ENCODE measurements around the gene WDR54. TPM values are rescaled to one million over a fixed set of nuclear protein-coding genes. Genes with fewer than 3 reads are reported as not detected.

The WDR54 gene
- total RNA-seq, 1 experiment from 2014 or later: 53.0 TPM

DNA sequence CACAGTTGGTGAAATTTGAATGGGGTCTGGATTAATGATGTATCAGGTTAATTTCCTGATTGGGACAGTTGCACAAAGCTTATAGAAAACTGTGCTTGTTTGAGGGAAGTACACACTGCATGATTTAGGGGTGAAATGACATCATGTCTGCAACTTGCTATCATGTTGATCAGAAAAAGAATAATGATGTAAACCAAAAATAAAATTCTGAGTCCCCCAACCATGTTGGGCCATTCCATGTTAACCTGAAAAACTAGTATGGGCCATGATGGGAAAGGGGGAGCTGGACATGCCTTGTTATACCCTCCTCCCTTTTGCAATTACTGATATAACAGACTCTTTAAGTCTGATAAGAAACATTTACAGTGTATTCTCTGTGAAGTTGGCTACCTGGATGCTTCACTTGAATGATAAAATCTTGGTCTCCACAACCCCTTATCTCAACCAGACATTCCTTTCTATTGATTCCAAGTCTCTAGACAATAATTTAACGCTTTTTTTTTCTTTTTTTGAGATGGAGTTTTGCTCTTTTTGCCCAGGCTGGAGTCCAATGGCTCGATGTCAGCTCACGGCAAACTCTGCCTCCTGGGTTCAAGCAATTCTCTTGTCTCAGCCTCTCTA is 29.1 kb downstream of the WDR54 start:
- Histone ChIP-seq H3K27me3 (ENCODE audit: insufficient read depth, low read depth) (no peaks in the 10 kb centered on the region), H3K4me1 (replicated peaks; ENCODE audit: insufficient read depth) (peaks cover 6% of the 10 kb centered on the region), H3K9me3 (ENCODE audit: insufficient read depth, low read depth) (no peaks in the 10 kb centered on the region), H3K27ac (no peak overlapping the region), H3F3A (ENCODE audit: insufficient read depth, low read depth) (0 out of 2 replicates have a peak, but pooled peaks cover 7% of the 10 kb centered on the region), H3K4me2 (no peak overlapping the region), H3K9me2 (ENCODE audit: insufficient read depth) (no peaks in the 10 kb centered on the region), H2AFZ (no peak overlapping the region), H3K36me3 (ENCODE audit: low read depth) (no peaks in the 10 kb centered on the region), H3K4me3 (no peak overlapping the region), H3K79me2 (ENCODE audit: low read depth) (peaks cover 6% of the 10 kb centered on the region), H4K20me1 (ENCODE audit: insufficient read depth) (no peaks in the 10 kb centered on the region)
- ChIA-PET POLR2A (ENCODE audit: unreplicated experiment) (no interaction called here), CTCF (no interaction called here)
- no TSS peak for BruUV-seq (replicated peaks)
- intact Hi-C loops (cut with micrococcal nuclease; ENCODE audit: unreplicated experiment): loop anchor here (10.0 kb wide), 1 partner anchor 186 kb away; no protein-coding TSS in a partner anchor
- no peak for TF ChIP-seq EZH2 (IDR thresholded peaks at IDR 0.05; ENCODE audit: low read depth)
- TF ChIP-seq, protein P1, sequence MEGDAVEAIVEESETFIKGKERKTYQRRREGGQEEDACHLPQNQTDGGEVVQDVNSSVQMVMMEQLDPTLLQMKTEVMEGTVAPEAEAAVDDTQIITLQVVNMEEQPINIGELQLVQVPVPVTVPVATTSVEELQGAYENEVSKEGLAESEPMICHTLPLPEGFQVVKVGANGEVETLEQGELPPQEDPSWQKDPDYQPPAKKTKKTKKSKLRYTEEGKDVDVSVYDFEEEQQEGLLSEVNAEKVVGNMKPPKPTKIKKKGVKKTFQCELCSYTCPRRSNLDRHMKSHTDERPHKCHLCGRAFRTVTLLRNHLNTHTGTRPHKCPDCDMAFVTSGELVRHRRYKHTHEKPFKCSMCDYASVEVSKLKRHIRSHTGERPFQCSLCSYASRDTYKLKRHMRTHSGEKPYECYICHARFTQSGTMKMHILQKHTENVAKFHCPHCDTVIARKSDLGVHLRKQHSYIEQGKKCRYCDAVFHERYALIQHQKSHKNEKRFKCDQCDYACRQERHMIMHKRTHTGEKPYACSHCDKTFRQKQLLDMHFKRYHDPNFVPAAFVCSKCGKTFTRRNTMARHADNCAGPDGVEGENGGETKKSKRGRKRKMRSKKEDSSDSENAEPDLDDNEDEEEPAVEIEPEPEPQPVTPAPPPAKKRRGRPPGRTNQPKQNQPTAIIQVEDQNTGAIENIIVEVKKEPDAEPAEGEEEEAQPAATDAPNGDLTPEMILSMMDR (conservative IDR thresholded peaks at IDR 0.05): no peak
- DNase-seq: no peak

DNA sequence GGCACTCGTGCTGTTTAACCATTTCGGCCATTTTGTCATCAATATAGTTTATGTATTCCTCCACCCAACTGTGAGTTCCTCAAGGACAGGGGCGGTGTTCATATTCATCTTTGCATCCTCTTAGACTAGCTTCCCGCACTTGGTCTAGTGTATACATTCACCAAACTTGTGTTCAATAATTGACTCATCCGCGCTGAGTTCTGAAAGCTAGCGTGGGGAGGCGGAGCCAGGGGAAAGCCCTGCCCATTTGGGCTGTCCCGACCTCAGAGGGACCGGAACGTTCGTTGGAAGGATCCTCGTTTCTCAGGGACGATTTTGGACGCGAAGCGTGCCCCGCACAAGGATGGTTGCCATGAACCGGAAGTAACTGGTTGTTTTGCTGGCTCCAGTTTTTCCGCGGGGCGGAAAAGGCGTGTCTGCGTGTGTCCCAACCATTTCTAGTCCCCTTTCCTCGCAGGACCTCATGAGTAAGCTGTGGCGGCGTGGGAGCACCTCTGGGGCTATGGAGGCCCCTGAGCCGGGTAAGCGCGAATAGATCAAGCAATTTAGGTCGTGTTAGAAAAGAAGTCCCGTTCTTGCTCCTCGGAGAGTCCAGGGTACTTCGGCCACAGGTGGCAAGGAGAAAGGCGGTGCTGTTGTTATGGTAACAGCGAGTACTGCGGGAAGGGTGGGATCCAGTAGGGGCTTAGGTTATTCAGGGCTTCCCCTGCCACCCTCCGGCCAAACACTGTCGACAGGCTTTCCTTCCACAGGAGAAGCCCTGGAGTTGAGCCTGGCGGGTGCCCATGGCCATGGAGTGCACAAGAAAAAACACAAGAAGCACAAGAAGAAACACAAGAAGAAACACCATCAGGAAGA is 33.4 kb downstream of the WDR54 start, which contains the start of gene INO80B:
Gene INO80B, plus strand, starts transcription at position 434 of the 858 bp plus-strand sequence. Its CDS starts 30 bp downstream, at position 464.
- peak within 1 kb of the TSS; percentile 84 for H3K4me3 ChIP-seq
- TF ChIP-seq, protein P1 (conservative IDR thresholded peaks at IDR 0.05): no peak
- TF ChIP-seq EZH2 (IDR thresholded peaks at IDR 0.05; ENCODE audit: low read depth): no peak
- H3K79me2 ChIP-seq (ENCODE audit: low read depth): peaks cover 22% of the 10 kb centered on the region
- ChIA-PET POLR2A (ENCODE audit: unreplicated experiment) (interaction anchor here (0.5 kb wide), 1 partner anchor 588 kb away, joined by 3 read pairs; no protein-coding TSS in a partner anchor), CTCF (no interaction called here)
- H4K20me1 ChIP-seq (ENCODE audit: insufficient read depth): no peaks in the 10 kb centered on the region
- intact Hi-C loops (cut with micrococcal nuclease; ENCODE audit: unreplicated experiment): loop anchor here (1.0 to 10.0 kb wide), 3 partner anchors 28 to 190 kb away; partner anchors contain the start of genes PCGF1 and TTC31
- BruUV-seq (replicated peaks): no TSS peak
- H3K36me3 ChIP-seq (ENCODE audit: low read depth): no peaks in the 10 kb centered on the region
- no peaks in the 10 kb centered on the region for H3K9me2 ChIP-seq (ENCODE audit: insufficient read depth)
- no peak within 1 kb of the TSS for H3K27ac ChIP-seq
- H3K4me1 ChIP-seq (replicated peaks; ENCODE audit: insufficient read depth): peaks cover 22% of the 10 kb centered on the region
- H3F3A ChIP-seq (ENCODE audit: insufficient read depth, low read depth): peaks cover 22% of the 10 kb centered on the region
- H3K4me2 ChIP-seq: peak within 1 kb of the TSS; percentile 73
- H3K9me3 ChIP-seq (ENCODE audit: insufficient read depth, low read depth): no peaks in the 10 kb centered on the region
- H2AFZ ChIP-seq: peak within 1 kb of the TSS; percentile 88
- H3K27me3 ChIP-seq (ENCODE audit: insufficient read depth, low read depth): no peaks in the 10 kb centered on the region
- DNase-seq: peak; percentile 95 to 96

DNA sequence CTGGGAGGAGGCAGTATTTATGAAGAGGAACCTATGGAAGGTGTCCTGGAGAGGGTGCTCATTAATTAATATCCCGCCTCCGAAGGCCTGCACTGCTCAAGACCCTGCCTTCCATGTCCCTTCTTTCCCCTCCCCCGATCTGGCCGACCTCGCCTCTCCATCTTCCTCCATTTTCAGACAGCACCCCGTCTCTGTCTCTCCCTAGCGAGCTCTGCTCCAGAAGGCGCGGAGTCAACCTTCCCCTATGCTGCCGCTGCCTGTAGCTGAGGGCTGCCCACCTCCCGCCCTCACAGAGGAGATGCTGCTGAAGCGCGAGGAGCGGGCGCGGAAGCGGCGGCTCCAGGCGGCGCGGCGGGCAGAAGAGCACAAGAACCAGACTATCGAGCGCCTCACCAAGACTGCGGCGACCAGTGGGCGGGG is 35.6 kb downstream of the WDR54 start:
- intact Hi-C loops (cut with micrococcal nuclease; ENCODE audit: unreplicated experiment): loop anchor here (10.0 kb wide), 1 partner anchor 192 kb away; no protein-coding TSS in a partner anchor
- H3K9me2 ChIP-seq (ENCODE audit: insufficient read depth): no peaks in the 10 kb centered on the region
- TF ChIP-seq EZH2 (IDR thresholded peaks at IDR 0.05; ENCODE audit: low read depth): no peak
- TF ChIP-seq, protein P1 (conservative IDR thresholded peaks at IDR 0.05): no peak
- peaks cover 6% of the 10 kb centered on the region; the same call in 1 of the 2 replicates for H3K36me3 ChIP-seq (ENCODE audit: low read depth)
- no peak overlapping the region for H3K4me3 ChIP-seq
- H3K4me2 ChIP-seq: no peak overlapping the region
- H3K9me3 ChIP-seq (ENCODE audit: insufficient read depth, low read depth): no peaks in the 10 kb centered on the region
- no peaks in the 10 kb centered on the region for H3K27me3 ChIP-seq (ENCODE audit: insufficient read depth, low read depth)
- no peak overlapping the region for H3K27ac ChIP-seq
- BruUV-seq (replicated peaks): no TSS peak
- CTCF ChIA-PET: no interaction called here
- no peaks in the 10 kb centered on the region for H4K20me1 ChIP-seq (ENCODE audit: insufficient read depth)
- peaks cover 22% of the 10 kb centered on the region for H3K4me1 ChIP-seq (replicated peaks; ENCODE audit: insufficient read depth)
- POLR2A ChIA-PET (ENCODE audit: unreplicated experiment): no interaction called here
- peaks cover 22% of the 10 kb centered on the region for H3K79me2 ChIP-seq (ENCODE audit: low read depth)
- no peak for DNase-seq
- peaks cover 31% of the 10 kb centered on the region for H3F3A ChIP-seq (ENCODE audit: insufficient read depth, low read depth)
- H2AFZ ChIP-seq: no peak overlapping the region

Measured in PC-9 (cell line).